ENCODE measurements around the gene CGB8.

DNA sequence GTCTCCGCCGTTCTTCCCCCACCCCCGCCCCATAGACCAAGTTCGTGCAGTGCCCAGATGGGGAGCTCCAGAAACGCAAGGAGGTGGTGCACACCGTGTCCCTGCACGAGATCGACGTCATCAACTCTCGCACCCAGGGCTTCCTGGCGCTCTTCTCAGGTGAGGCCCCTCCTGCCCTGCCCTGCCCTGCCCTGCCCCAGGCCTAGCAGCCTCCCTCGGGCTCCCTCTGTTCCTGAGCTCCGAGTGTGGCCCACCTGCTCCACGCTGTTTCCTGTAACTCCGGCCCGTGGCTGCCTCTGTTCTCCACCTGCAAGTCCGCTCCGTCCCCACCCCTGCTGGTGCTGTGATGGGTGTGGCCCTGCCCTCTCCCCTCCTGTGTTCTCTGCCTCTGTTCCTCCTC lies 38.5 kb downstream of the CGB8 start:
- TF ChIP-seq CTCF (IDR thresholded peaks at IDR 0.05) (no peak), POLR2A (IDR thresholded peaks at IDR 0.05) (no peak)

Data from adrenal gland (tissue), 5 donors.